RWPE2 (cell line): ENCODE results near the gene FRMD3.
A peak's percentile ranks its signal among the peaks of the same experiment; 100 is the strongest.
"Not testable (repeated sequence)": the region's sequence is repeated elsewhere in the genome, so short reads cannot be mapped to it uniquely, and the experiment has no call there.

ENCODE experiments used
- ATAC-seq: fragments of 200-7000 bp; cut with Tn5 transposase; 3 replicates; pipeline ENCODE4 v1.9.1; 2021; ENCODE audit warnings: low read depth
- DNase-seq: peaks from one replicate; pipeline ENCODE4 v3.0.0-alpha.2; 2020; ENCODE audit warnings: low spot score
- H3K27ac ChIP-seq: fragments of 450-650 bp; 2 replicates; pipeline ENCODE4 v1.5.1; 2017; ENCODE audit warnings: mild to moderate bottlenecking; ENCODE audit not compliant: poor library complexity, severe bottlenecking
- H3K27me3 ChIP-seq: fragments of 250-450 bp; sonication (Bioruptor Pico); 2 replicates; pipeline ENCODE4 v1.5.1; 2021; ENCODE audit warnings: mild to moderate bottlenecking, moderate library complexity; ENCODE audit not compliant: insufficient read depth, poor library complexity, severe bottlenecking
- H3K36me3 ChIP-seq: fragments of 250-450 bp; sonication (Bioruptor Pico); 2 replicates; pipeline ENCODE4 v1.5.1; 2020; ENCODE audit warnings: low read depth, mild to moderate bottlenecking, moderate library complexity
- H3K4me1 ChIP-seq: fragments of 250-450 bp; sonication (Bioruptor Pico); 2 replicates; pipeline ENCODE4 v1.5.1; 2021; ENCODE audit warnings: mild to moderate bottlenecking, moderate library complexity; ENCODE audit not compliant: insufficient read depth, poor library complexity, severe bottlenecking
- H3K4me3 ChIP-seq: fragments of 250-450 bp; sonication (Bioruptor Pico); 2 replicates; pipeline ENCODE4 v1.5.1; 2021; ENCODE audit warnings: mild to moderate bottlenecking, moderate library complexity; ENCODE audit not compliant: severe bottlenecking
- H3K9me3 ChIP-seq: fragments of 250-450 bp; sonication (Bioruptor Pico); 2 replicates; pipeline ENCODE4 v1.5.1; 2021; ENCODE audit warnings: mild to moderate bottlenecking, moderate library complexity; ENCODE audit not compliant: severe bottlenecking
- CTCF ChIP-seq: fragments of 450-650 bp; IDR thresholded peaks from one replicate; pipeline ENCODE4 v1.5.1; 2017; ENCODE audit warnings: mild to moderate bottlenecking, moderate library complexity; ENCODE audit not compliant: poor library complexity, severe bottlenecking

FRMD3 gene

GRCh38 chr9:83520292-83520691, 17.9 kb downstream of the FRMD3 start:
- Histone ChIP-seq H3K4me3 (no peak overlapping the region), H3K9me3 (no peaks in the 10 kb centered on the region), H3K36me3 (no peaks in the 10 kb centered on the region), H3K27me3 (peaks cover 1% of the 10 kb centered on the region), H3K27ac (no peak overlapping the region), H3K4me1 (no peaks in the 10 kb centered on the region)
- DNase-seq (no peak), ATAC-seq (no peak)
- no peak for TF ChIP-seq CTCF

- not testable (repeated sequence) for H3K4me3 ChIP-seq, H3K27ac ChIP-seq, ATAC-seq, H3K36me3 ChIP-seq, DNase-seq, H3K4me1 ChIP-seq, H3K9me3 ChIP-seq
- H3K27me3 ChIP-seq = peaks cover 11% of the 10 kb centered on the region
Measured at GRCh38 chr9:83517980-83518379, 20.2 kb downstream of the FRMD3 start.

- no peak for DNase-seq
- H3K27ac ChIP-seq = no peak overlapping the region
- no peaks in the 10 kb centered on the region for H3K4me1 ChIP-seq
- H3K36me3 ChIP-seq = no peaks in the 10 kb centered on the region
- H3K4me3 ChIP-seq = no peak overlapping the region
- ATAC-seq = no peak
- H3K9me3 ChIP-seq = no peaks in the 10 kb centered on the region
- no peak for TF ChIP-seq CTCF
- peaks cover 11% of the 10 kb centered on the region for H3K27me3 ChIP-seq
Measured at GRCh38 chr9:83514767-83515166, 23.4 kb downstream of the FRMD3 start.

- no peaks in the 10 kb centered on the region for H3K36me3 ChIP-seq
- H3K9me3 ChIP-seq = no peaks in the 10 kb centered on the region
- ATAC-seq (no peak), DNase-seq (no peak)
- H3K4me3 ChIP-seq = no peak overlapping the region
- H3K27ac ChIP-seq = no peak overlapping the region
- H3K4me1 ChIP-seq = no peaks in the 10 kb centered on the region
- no peak for TF ChIP-seq CTCF
- H3K27me3 ChIP-seq = peaks cover 11% of the 10 kb centered on the region
Measured at GRCh38 chr9:83512621-83513020, 25.6 kb downstream of the FRMD3 start.

- Histone ChIP-seq H3K4me1 (no peaks in the 10 kb centered on the region), H3K36me3 (no peaks in the 10 kb centered on the region), H3K27ac (no peak overlapping the region), H3K4me3 (no peak overlapping the region), H3K9me3 (no peaks in the 10 kb centered on the region), H3K27me3 (peaks cover 11% of the 10 kb centered on the region)
- TF ChIP-seq CTCF = no peak
- no peak for DNase-seq
- peak; percentile 78 for ATAC-seq
Measured at GRCh38 chr9:83511051-83511450, 27.1 kb downstream of the FRMD3 start.

GRCh38 chr9:83509402-83509801, 28.8 kb downstream of the FRMD3 start:
- Histone ChIP-seq H3K9me3 (no peaks in the 10 kb centered on the region), H3K4me1 (no peaks in the 10 kb centered on the region), H3K27me3 (peaks cover under 1% of the 10 kb centered on the region), H3K27ac (no peak overlapping the region), H3K4me3 (no peak overlapping the region), H3K36me3 (no peaks in the 10 kb centered on the region)
- ATAC-seq (no peak), DNase-seq (no peak)
- TF ChIP-seq CTCF = no peak
